ENCODE results near the gene BCL11B. TPM values are rescaled to one million over a fixed set of nuclear protein-coding genes. Genes with fewer than 3 reads are reported as not detected.

The BCL11B gene
- total and polyA plus RNA-seq, 10 of the 15 experiments (the other 5 are each of a cell fraction or from before 2014, with no cell fraction given) = 0.38 to 5.5 (median 1.3) TPM

- Histone ChIP-seq H3K27ac (ENCODE audit: control insufficient read depth, insufficient read depth) (no peak overlapping the region), H3K4me3 (no peak overlapping the region), H3K36me3 (ENCODE audit: control insufficient read depth in 2 of 2, insufficient read depth in 2 of 2, low read length in 1 of 2) (no peaks in the 10 kb centered on the region; a peak in 1 of 4 replicates), H3K27me3 (replicated peaks in 1 of 2; ENCODE audit: control insufficient read depth in 2 of 2, insufficient read depth in 2 of 2, low read length in 1 of 2) (peaks cover 0 to 2% of the 10 kb centered on the region in 2 experiments; a peak in 3 of 4 replicates), H3K79me2 (ENCODE audit: control insufficient read depth, insufficient read depth, low read length) (no peaks in the 10 kb centered on the region), H4K20me1 (ENCODE audit: control insufficient read depth, insufficient read depth) (no peaks in the 10 kb centered on the region), H3K9ac (ENCODE audit: control insufficient read depth, insufficient read depth, low read length) (no peak overlapping the region), H3K4me1 (ENCODE audit: control insufficient read depth, insufficient read depth, low read length) (no peaks in the 10 kb centered on the region), H2AFZ (ENCODE audit: control insufficient read depth, low read depth, low read length) (no peak overlapping the region), H3K4me2 (ENCODE audit: control insufficient read depth, insufficient read depth) (no peak overlapping the region), H3K9me3 (replicated peaks; ENCODE audit: control insufficient read depth, insufficient read depth, low read length) (no peaks in the 10 kb centered on the region)
- DNase-seq (ENCODE audit: low read depth, low spot score) (no peak), FAIRE-seq (no peak), ATAC-seq (no peak)
- 0% methylated on average over 2 of the region's 2 CpGs for WGBS (ENCODE audit: insufficient coverage, insufficient replicate concordance, low lambda C conversion rate, missing lambda C conversion rate)
- SMC1A ChIA-PET (ENCODE audit: uncharacterized antibody, unreplicated experiment) = no interaction called here
- intact Hi-C loops (cut with micrococcal nuclease; ENCODE audit: unreplicated experiment) = no loop called here
- in situ Hi-C loops (cut with MboI) = loop anchor here (25.0 kb wide), 1 partner anchor 1114 kb away; no protein-coding TSS in a partner anchor
- BruUV-seq (replicated peaks) = no TSS peak
- RAD21 ChIA-PET (ENCODE audit: unreplicated experiment) = interaction anchor here (0.9 kb wide), 1 partner anchor 14 kb away, joined by 4 read pairs; no protein-coding TSS in a partner anchor
- POLR2A ChIA-PET = no interaction called here
- CTCF ChIA-PET = interaction anchor here (1.2 kb wide), 1 partner anchor 14 kb away, joined by 3 read pairs; no protein-coding TSS in a partner anchor
- TF ChIP-seq CREB1 (IDR thresholded peaks at IDR 0.05; ENCODE audit: low read depth) (no peak), ETV6 (conservative IDR thresholded peaks at IDR 0.05 in 1 of 2, IDR thresholded peaks at IDR 0.05 in 1 of 2; ENCODE audit: borderline replicate concordance in 1 of 2, low read depth in 1 of 2) (no peak), ZNF217 (IDR thresholded peaks at IDR 0.05) (no peak), SMARCA5 (IDR thresholded peaks at IDR 0.05) (no peak), ZBED1 (IDR thresholded peaks at IDR 0.05; ENCODE audit: borderline replicate concordance) (no peak), NR2F1 (conservative IDR thresholded peaks at IDR 0.05) (no peak), NRF1 (conservative IDR thresholded peaks at IDR 0.05; ENCODE audit: low read depth, low read length) (no peak), NR2C2 (IDR thresholded peaks at IDR 0.05; ENCODE audit: borderline replicate concordance, control insufficient read depth, insufficient read length, low read depth) (no peak), HCFC1 (IDR thresholded peaks at IDR 0.05; ENCODE audit: low read length) (no peak), LARP7 (IDR thresholded peaks at IDR 0.05) (no peak), PAX5 (IDR thresholded peaks at IDR 0.05; ENCODE audit: borderline replicate concordance, low read depth, low read length) (no peak), POLR2A (IDR thresholded peaks at IDR 0.05; ENCODE audit: low read depth, low read length) (no peak), CREM (IDR thresholded peaks at IDR 0.05; ENCODE audit: low read depth) (no peak)
- TF ChIP-seq, protein P1, sequence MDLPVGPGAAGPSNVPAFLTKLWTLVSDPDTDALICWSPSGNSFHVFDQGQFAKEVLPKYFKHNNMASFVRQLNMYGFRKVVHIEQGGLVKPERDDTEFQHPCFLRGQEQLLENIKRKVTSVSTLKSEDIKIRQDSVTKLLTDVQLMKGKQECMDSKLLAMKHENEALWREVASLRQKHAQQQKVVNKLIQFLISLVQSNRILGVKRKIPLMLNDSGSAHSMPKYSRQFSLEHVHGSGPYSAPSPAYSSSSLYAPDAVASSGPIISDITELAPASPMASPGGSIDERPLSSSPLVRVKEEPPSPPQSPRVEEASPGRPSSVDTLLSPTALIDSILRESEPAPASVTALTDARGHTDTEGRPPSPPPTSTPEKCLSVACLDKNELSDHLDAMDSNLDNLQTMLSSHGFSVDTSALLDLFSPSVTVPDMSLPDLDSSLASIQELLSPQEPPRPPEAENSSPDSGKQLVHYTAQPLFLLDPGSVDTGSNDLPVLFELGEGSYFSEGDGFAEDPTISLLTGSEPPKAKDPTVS (IDR thresholded peaks at IDR 0.05; ENCODE audit: low read depth, low read length) = no peak
- TF ChIP-seq, protein P2, sequence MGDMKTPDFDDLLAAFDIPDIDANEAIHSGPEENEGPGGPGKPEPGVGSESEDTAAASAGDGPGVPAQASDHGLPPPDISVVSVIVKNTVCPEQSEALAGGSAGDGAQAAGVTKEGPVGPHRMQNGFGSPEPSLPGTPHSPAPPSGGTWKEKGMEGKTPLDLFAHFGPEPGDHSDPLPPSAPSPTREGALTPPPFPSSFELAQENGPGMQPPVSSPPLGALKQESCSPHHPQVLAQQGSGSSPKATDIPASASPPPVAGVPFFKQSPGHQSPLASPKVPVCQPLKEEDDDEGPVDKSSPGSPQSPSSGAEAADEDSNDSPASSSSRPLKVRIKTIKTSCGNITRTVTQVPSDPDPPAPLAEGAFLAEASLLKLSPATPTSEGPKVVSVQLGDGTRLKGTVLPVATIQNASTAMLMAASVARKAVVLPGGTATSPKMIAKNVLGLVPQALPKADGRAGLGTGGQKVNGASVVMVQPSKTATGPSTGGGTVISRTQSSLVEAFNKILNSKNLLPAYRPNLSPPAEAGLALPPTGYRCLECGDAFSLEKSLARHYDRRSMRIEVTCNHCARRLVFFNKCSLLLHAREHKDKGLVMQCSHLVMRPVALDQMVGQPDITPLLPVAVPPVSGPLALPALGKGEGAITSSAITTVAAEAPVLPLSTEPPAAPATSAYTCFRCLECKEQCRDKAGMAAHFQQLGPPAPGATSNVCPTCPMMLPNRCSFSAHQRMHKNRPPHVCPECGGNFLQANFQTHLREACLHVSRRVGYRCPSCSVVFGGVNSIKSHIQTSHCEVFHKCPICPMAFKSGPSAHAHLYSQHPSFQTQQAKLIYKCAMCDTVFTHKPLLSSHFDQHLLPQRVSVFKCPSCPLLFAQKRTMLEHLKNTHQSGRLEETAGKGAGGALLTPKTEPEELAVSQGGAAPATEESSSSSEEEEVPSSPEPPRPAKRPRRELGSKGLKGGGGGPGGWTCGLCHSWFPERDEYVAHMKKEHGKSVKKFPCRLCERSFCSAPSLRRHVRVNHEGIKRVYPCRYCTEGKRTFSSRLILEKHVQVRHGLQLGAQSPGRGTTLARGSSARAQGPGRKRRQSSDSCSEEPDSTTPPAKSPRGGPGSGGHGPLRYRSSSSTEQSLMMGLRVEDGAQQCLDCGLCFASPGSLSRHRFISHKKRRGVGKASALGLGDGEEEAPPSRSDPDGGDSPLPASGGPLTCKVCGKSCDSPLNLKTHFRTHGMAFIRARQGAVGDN (IDR thresholded peaks at IDR 0.05) = no peak
- TF ChIP-seq, protein P3, sequence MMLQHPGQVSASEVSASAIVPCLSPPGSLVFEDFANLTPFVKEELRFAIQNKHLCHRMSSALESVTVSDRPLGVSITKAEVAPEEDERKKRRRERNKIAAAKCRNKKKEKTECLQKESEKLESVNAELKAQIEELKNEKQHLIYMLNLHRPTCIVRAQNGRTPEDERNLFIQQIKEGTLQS (IDR thresholded peaks at IDR 0.05; ENCODE audit: borderline replicate concordance, extremely low read depth, low read depth, low read length) = no peak
- TF ChIP-seq, protein P4, sequence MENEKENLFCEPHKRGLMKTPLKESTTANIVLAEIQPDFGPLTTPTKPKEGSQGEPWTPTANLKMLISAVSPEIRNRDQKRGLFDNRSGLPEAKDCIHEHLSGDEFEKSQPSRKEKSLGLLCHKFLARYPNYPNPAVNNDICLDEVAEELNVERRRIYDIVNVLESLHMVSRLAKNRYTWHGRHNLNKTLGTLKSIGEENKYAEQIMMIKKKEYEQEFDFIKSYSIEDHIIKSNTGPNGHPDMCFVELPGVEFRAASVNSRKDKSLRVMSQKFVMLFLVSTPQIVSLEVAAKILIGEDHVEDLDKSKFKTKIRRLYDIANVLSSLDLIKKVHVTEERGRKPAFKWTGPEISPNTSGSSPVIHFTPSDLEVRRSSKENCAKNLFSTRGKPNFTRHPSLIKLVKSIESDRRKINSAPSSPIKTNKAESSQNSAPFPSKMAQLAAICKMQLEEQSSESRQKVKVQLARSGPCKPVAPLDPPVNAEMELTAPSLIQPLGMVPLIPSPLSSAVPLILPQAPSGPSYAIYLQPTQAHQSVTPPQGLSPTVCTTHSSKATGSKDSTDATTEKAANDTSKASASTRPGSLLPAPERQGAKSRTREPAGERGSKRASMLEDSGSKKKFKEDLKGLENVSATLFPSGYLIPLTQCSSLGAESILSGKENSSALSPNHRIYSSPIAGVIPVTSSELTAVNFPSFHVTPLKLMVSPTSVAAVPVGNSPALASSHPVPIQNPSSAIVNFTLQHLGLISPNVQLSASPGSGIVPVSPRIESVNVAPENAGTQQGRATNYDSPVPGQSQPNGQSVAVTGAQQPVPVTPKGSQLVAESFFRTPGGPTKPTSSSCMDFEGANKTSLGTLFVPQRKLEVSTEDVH (IDR thresholded peaks at IDR 0.05; ENCODE audit: low read depth, partially characterized antibody) = no peak
These were observed 20.3 kb downstream of the BCL11B start for GRCh38 chr14:99251721-99252120.
